Thymus (tissue), 11 donors: ENCODE measurements around the gene CPAMD8. TPM values are rescaled to one million over a fixed set of nuclear protein-coding genes. Genes with fewer than 3 reads are reported as not detected.
"Not testable (repeated sequence)": the region's sequence is repeated elsewhere in the genome, so short reads cannot be mapped to it uniquely, and the experiment has no call there.

Experiments used
- DNase-seq, 9 donors: peaks; one replicate each; pipeline ENCODE4 v3.0.0-alpha.2; 2013; ENCODE audit warnings: low spot score in 9 of 9, low read depth in 6 of 9, missing footprints in 1 of 9
- H3K27ac ChIP-seq, 2 donors: one replicate each; pipeline ENCODE4 v1.5.1; 2013; ENCODE audit warnings: control low read depth in 1 of 2, low read depth in 1 of 2, low read length in 1 of 2, mild to moderate bottlenecking in 1 of 2, moderate library complexity in 1 of 2
- H3K27me3 ChIP-seq, 2 donors: one replicate each; pipeline ENCODE4 v1.5.1; 2013; ENCODE audit warnings: low read length in 1 of 2; ENCODE audit not compliant: control insufficient read depth in 2 of 2, insufficient read depth in 1 of 2
- H3K36me3 ChIP-seq, 2 donors: one replicate each; pipeline ENCODE4 v1.5.1; 2013; ENCODE audit warnings: low read length in 1 of 2, mild to moderate bottlenecking in 1 of 2, moderate library complexity in 1 of 2; ENCODE audit not compliant: control insufficient read depth in 2 of 2, insufficient read depth in 2 of 2
- H3K4me1 ChIP-seq, 2 donors: one replicate each; pipeline ENCODE4 v1.5.1; 2013; ENCODE audit warnings: low read length in 2 of 2; ENCODE audit not compliant: control insufficient read depth in 2 of 2, insufficient read depth in 2 of 2
- H3K4me3 ChIP-seq, 2 donors: one replicate each; pipeline ENCODE4 v1.5.1; 2013; ENCODE audit warnings: low read length in 2 of 2, control low read depth in 1 of 2, mild to moderate bottlenecking in 1 of 2
- H3K9me3 ChIP-seq, 2 donors: one replicate each; pipeline ENCODE4 v1.5.1; 2013; ENCODE audit warnings: low read length in 1 of 2, mild to moderate bottlenecking in 1 of 2; ENCODE audit not compliant: control insufficient read depth in 2 of 2, insufficient read depth in 1 of 2
- WGBS: extraction: QIAGEN DNeasy Blood & Tissue Kit; methylation state at CpG from one replicate; pipeline ENCODE4 v1.1.7; 2013; 5-methylcytosine and 5-hydroxymethylcytosine counted together
- polyA plus RNA-seq: library from polyadenylated mRNA; stranded (reverse); fragments of 200-250 nt; gene quantifications from one replicate; pipeline ENCODE4 v1.2.3, GENCODE V29; 2013
- total RNA-seq: library from RNA; stranded (reverse); fragments of 120-200 nt; gene quantifications from one replicate; pipeline ENCODE4 v1.2.4, GENCODE V29; 2013
- donor health status: healthy.

Gene CPAMD8
- total and polyA plus RNA-seq, 2 donors: 12.3 to 17.3 TPM

- 90% methylated on average over 8 of the region's 8 CpGs for WGBS
- Histone ChIP-seq H3K27me3 (no peaks in the 10 kb centered on the region), H3K4me3 (no peak overlapping the region), H3K27ac (no peak overlapping the region), H3K9me3 (peaks cover 0 to 8% of the 10 kb centered on the region in 2 donors), H3K4me1 (no peaks in the 10 kb centered on the region), H3K36me3 (no peaks in the 10 kb centered on the region)
- no peak for DNase-seq
Observed at GRCh38 chr19:16949496-16950023, 77.0 kb downstream of the CPAMD8 start.

- no peaks in the 10 kb centered on the region for H3K4me1 ChIP-seq
- no peaks in the 10 kb centered on the region for H3K36me3 ChIP-seq
- 96% methylated on average over 16 of the region's 16 CpGs for WGBS
- H3K9me3 ChIP-seq: peaks cover 0 to 8% of the 10 kb centered on the region in 2 donors
- H3K4me3 ChIP-seq: no peak overlapping the region
- H3K27ac ChIP-seq: no peak overlapping the region
- no peaks in the 10 kb centered on the region for H3K27me3 ChIP-seq
- no peak for DNase-seq
Observed at GRCh38 chr19:16946951-16947940, 79.4 kb downstream of the CPAMD8 start.

GRCh38 chr19:16945762-16946465 lies 80.7 kb downstream of the CPAMD8 start:
- Histone ChIP-seq H3K4me3 (no peak overlapping the region), H3K9me3 (peaks cover 0 to 8% of the 10 kb centered on the region in 2 donors), H3K27me3 (no peaks in the 10 kb centered on the region), H3K4me1 (no peaks in the 10 kb centered on the region), H3K36me3 (no peaks in the 10 kb centered on the region), H3K27ac (no peak overlapping the region)
- DNase-seq: no peak
- WGBS: 90% methylated on average over 8 of the region's 8 CpGs

GRCh38 chr19:16945364-16945714 lies 81.3 kb downstream of the CPAMD8 start:
- DNase-seq: no peak
- Histone ChIP-seq H3K27ac (no peak overlapping the region), H3K4me1 (no peaks in the 10 kb centered on the region), H3K36me3 (no peaks in the 10 kb centered on the region), H3K27me3 (no peaks in the 10 kb centered on the region), H3K9me3 (peaks cover 0 to 8% of the 10 kb centered on the region in 2 donors), H3K4me3 (no peak overlapping the region)
- 95% methylated on average over 11 of the region's 11 CpGs for WGBS

- Histone ChIP-seq H3K4me3 (no peak overlapping the region), H3K4me1 (no peaks in the 10 kb centered on the region), H3K9me3 (peaks cover 0 to 8% of the 10 kb centered on the region in 2 donors), H3K36me3 (no peaks in the 10 kb centered on the region), H3K27ac (no peak overlapping the region), H3K27me3 (no peaks in the 10 kb centered on the region)
- WGBS: 89% methylated on average over 14 of the region's 14 CpGs
- no peak for DNase-seq
Observed at GRCh38 chr19:16944626-16945363, 81.8 kb downstream of the CPAMD8 start.

DNA sequence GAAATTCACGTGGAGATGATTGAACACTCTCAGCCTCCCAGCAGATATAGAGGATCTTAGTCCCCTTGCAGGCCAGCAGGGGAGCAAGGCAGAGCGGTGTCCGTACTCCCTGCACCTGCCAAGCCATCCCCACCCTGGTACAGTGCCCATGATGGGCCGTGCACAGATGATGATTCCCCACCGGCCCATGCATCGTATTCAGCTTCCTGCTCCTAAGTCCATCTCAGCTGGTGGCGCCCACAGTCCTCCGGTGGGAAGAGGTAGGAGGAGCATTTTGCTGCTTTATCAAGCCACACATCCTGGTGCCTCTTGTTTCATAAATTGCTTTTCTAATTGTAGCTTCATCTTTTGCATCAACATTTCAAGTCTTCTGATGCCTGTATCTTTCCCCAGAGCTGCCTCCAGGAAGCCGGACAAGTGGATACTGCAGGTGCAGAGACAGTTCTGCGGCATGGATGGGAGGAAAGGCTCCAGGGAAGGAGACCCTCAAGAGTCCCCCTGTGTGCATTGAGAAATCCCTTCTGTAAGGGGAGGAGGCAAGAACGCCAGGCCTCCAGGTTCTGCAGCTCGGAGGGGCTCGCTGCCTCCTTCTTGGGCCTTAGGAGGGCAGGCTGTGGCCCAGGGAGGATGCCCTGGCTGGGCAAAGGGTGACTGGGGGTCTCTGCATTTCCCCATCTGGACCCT lies 82.5 kb downstream of the CPAMD8 start:
- Histone ChIP-seq H3K4me3 (no peak overlapping the region), H3K27ac (no peak overlapping the region), H3K36me3 (no peaks in the 10 kb centered on the region), H3K27me3 (no peaks in the 10 kb centered on the region), H3K4me1 (no peaks in the 10 kb centered on the region), H3K9me3 (peaks cover 0 to 8% of the 10 kb centered on the region in 2 donors)
- 93% methylated on average over 13 of the region's 13 CpGs for WGBS
- no peak for DNase-seq

GRCh38 chr19:16943090-16943489 lies 83.5 kb downstream of the CPAMD8 start:
- H3K27ac ChIP-seq, H3K27me3 ChIP-seq, H3K36me3 ChIP-seq, H3K4me1 ChIP-seq, DNase-seq, H3K4me3 ChIP-seq: not testable (repeated sequence)
- peaks cover 1 to 16% of the 10 kb centered on the region in 2 donors for H3K9me3 ChIP-seq
- 98% methylated on average over 7 of the region's 7 CpGs for WGBS

DNA sequence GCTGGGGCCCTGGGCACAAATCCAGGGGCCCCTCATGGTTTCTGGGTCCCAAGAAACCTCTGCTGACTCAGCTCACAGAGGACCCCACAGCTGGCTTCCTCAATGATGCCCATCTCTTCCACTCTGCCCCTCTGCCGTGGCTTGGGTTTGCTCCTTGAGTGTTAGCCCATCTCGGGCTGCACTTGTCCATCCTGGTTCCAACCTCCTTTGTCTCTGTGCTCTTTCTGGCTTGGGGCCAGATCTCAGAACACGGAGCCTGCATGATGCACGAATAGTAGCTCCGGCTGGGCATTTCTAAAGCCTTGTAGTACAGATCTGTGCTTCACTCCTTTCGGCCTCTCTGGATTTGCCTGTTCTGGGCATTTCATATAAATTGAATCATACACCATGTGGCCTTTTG lies 84.0 kb downstream of the CPAMD8 start:
- no peak overlapping the region for H3K27ac ChIP-seq
- 87% methylated on average over 6 of the region's 6 CpGs for WGBS
- no peak for DNase-seq

More for the DNA sequence above, 84.0 kb downstream of the CPAMD8 start:
- H3K4me3 ChIP-seq: no peak overlapping the region
- H3K27me3 ChIP-seq: no peaks in the 10 kb centered on the region
- H3K36me3 ChIP-seq: no peaks in the 10 kb centered on the region
- H3K9me3 ChIP-seq: peaks cover 2 to 19% of the 10 kb centered on the region in 2 donors
- no peaks in the 10 kb centered on the region for H3K4me1 ChIP-seq
